H1 (cell line): Measurements from ENCODE around the gene BMAL2. TPM values are rescaled to one million over a fixed set of nuclear protein-coding genes. Genes with fewer than 3 reads are reported as not detected.

Source experiments
- CTCF ChIA-PET: fragments of 300-600 bp; sonication (Branson Sonifier 250); formaldehyde crosslinking; loops from one replicate; lab custom pipeline; 2021; ENCODE audit not compliant: partially characterized antibody; lab: Charles Lee
- POLR2A ChIA-PET: fragments of 300-600 bp; sonication (Branson Sonifier 250); formaldehyde crosslinking; loops from one replicate; lab custom pipeline; 2021; ENCODE audit warnings: inconsistent platforms; ENCODE audit not compliant: partially characterized antibody; lab: Charles Lee
- DNase-seq, 2 experiments: peaks; one replicate each; pipeline versions ENCODE4 v3.0.0 to v3.0.0-alpha.2; 2010 to 2022; ENCODE audit warnings: low spot score in 2 of 2, low read depth in 1 of 2, mixed read lengths in 1 of 2
- FAIRE-seq: peaks from 2 replicates; lab custom pipeline; 2011; peaks lifted over from hg19 to GRCh38; lab: Jason Lieb, UNC
- H2AFZ ChIP-seq: 2 replicates; pipeline ENCODE4 v1.8.1; 2012; ENCODE audit warnings: low read length, inconsistent platforms
- H2AK5ac ChIP-seq: 2 replicates; pipeline ENCODE4 v1.6.1; 2013; ENCODE audit warnings: low read depth, low read length
- H2BK120ac ChIP-seq: replicated peaks from 2 replicates; pipeline ENCODE3; 2013; ENCODE audit warnings: low read depth, low read length, inconsistent platforms
- H2BK12ac ChIP-seq: 2 replicates; pipeline ENCODE4 v1.6.1; 2013; ENCODE audit warnings: low read depth, low read length
- H2BK15ac ChIP-seq: 2 replicates; pipeline ENCODE4 v1.6.1; 2013; ENCODE audit warnings: low read length
- H2BK20ac ChIP-seq: 2 replicates; pipeline ENCODE4 v1.6.1; 2013; ENCODE audit warnings: low read length
- H2BK5ac ChIP-seq: 2 replicates; pipeline ENCODE4 v1.6.1; 2013; ENCODE audit warnings: low read depth, low read length
- H3K14ac ChIP-seq: 2 replicates; pipeline ENCODE4 v1.6.1; 2013; ENCODE audit warnings: inconsistent platforms; ENCODE audit not compliant: insufficient read length
- H3K18ac ChIP-seq: 2 replicates; pipeline ENCODE4 v1.6.1; 2013; ENCODE audit warnings: low read length; ENCODE audit errors: extremely low read depth
- H3K23ac ChIP-seq: 2 replicates; pipeline ENCODE4 v1.6.1; 2013; ENCODE audit warnings: inconsistent platforms; ENCODE audit not compliant: insufficient read length
- H3K23me2 ChIP-seq: 2 replicates; pipeline ENCODE4 v1.6.1; 2013; ENCODE audit warnings: low read depth, low read length
- H3K27ac ChIP-seq: 2 replicates; pipeline ENCODE4 v1.6.1; 2011; ENCODE audit warnings: low read depth, low read length, inconsistent platforms
- H3K27me3 ChIP-seq, 4 experiments: replicated peaks in 1 of 4; 1 replicate in 1 of 4; 2 replicates in 3 of 4; pipeline versions ENCODE4 v1.6.1 to v1.8.1; 2011 to 2013; ENCODE audit warnings: low read length in 3 of 4, mild to moderate bottlenecking in 3 of 4, inconsistent platforms in 2 of 4, mixed read lengths in 2 of 4, moderate library complexity in 1 of 4; ENCODE audit not compliant: control insufficient read depth in 3 of 4, insufficient read depth in 3 of 4; ENCODE audit errors: extremely low read depth in 1 of 4
- H3K36me3 ChIP-seq, 4 experiments: 2 replicates each; pipeline versions ENCODE4 v1.6.1 to v1.8.1; 2011 to 2013; ENCODE audit warnings: mild to moderate bottlenecking in 4 of 4, low read length in 3 of 4, moderate library complexity in 2 of 4, control low read depth in 1 of 4, inconsistent platforms in 1 of 4; ENCODE audit not compliant: insufficient read depth in 4 of 4, control insufficient read depth in 2 of 4
- H3K4ac ChIP-seq: replicated peaks from 2 replicates; pipeline ENCODE3; 2013; ENCODE audit warnings: low read length, low read depth, mixed read lengths, inconsistent platforms; ENCODE audit not compliant: insufficient read length
- H3K4me1 ChIP-seq, 4 experiments: replicated peaks in 1 of 4; 1 replicate in 1 of 4; 2 replicates in 3 of 4; pipeline versions ENCODE4 v1.6.1 to v1.8.1; 2011 to 2013; ENCODE audit warnings: low read length in 3 of 4, inconsistent platforms in 2 of 4, mixed read lengths in 1 of 4; ENCODE audit not compliant: insufficient read depth in 4 of 4, control insufficient read depth in 3 of 4
- H3K4me2 ChIP-seq, 2 experiments: 2 replicates each; pipeline versions ENCODE4 v1.6.1 to v1.8.1; 2011 to 2013; ENCODE audit warnings: low read depth in 2 of 2, low read length in 2 of 2, control low read depth in 1 of 2, inconsistent platforms in 1 of 2, mild to moderate bottlenecking in 1 of 2; ENCODE audit not compliant: insufficient read depth in 1 of 2
- H3K4me3 ChIP-seq, 4 experiments: fragments of 200-600, 300-600 bp in 1 of 4; sonication (generic), shearing (Covaris generic), sonication (Bioruptor Twin) in 1 of 4; 2 replicates each; pipeline versions ENCODE4 v1.5.1 to v1.8.1; 2011 to 2016; ENCODE audit warnings: low read length in 4 of 4, low read depth in 3 of 4, control low read depth in 2 of 4, inconsistent platforms in 2 of 4, mild to moderate bottlenecking in 2 of 4, mixed read lengths in 1 of 4, moderate library complexity in 1 of 4; ENCODE audit not compliant: insufficient read depth in 2 of 4; ENCODE audit errors: extremely low read depth in 1 of 4
- H3K56ac ChIP-seq: replicated peaks from 2 replicates; pipeline ENCODE3; 2013; ENCODE audit warnings: low read depth, mild to moderate bottlenecking, mixed read lengths, low read length, inconsistent platforms; ENCODE audit not compliant: insufficient read length
- H3K79me1 ChIP-seq: 2 replicates; pipeline ENCODE4 v1.6.1; 2013; ENCODE audit warnings: low read depth, low read length, control low read depth
- H3K79me2 ChIP-seq, 2 experiments: 2 replicates each; pipeline versions ENCODE4 v1.6.1 to v1.8.1; 2012 to 2013; ENCODE audit warnings: low read length in 2 of 2, mild to moderate bottlenecking in 2 of 2, inconsistent platforms in 1 of 2; ENCODE audit not compliant: insufficient read depth in 2 of 2, control insufficient read depth in 1 of 2
- H3K9ac ChIP-seq, 4 experiments: replicated peaks in 1 of 4; 1 replicate in 1 of 4; 2 replicates in 3 of 4; pipeline versions ENCODE4 v1.6.1 to v1.8.1; 2011 to 2013; ENCODE audit warnings: low read depth in 3 of 4, low read length in 3 of 4, control low read depth in 2 of 4, mild to moderate bottlenecking in 2 of 4, moderate library complexity in 2 of 4, inconsistent platforms in 1 of 4; ENCODE audit errors: extremely low read depth in 1 of 4
- H3K9me3 ChIP-seq, 2 experiments: 2 replicates each; pipeline versions ENCODE4 v1.6.1 to v1.8.1; 2012 to 2013; ENCODE audit warnings: mild to moderate bottlenecking in 2 of 2, moderate library complexity in 2 of 2, control low read depth in 1 of 2, inconsistent platforms in 1 of 2, low read depth in 1 of 2, low read length in 1 of 2, mixed read lengths in 1 of 2; ENCODE audit not compliant: insufficient read depth in 2 of 2
- H4K20me1 ChIP-seq, 2 experiments: replicated peaks in 1 of 2; 2 replicates each; pipeline versions ENCODE3 to v1.8.1; 2011 to 2013; ENCODE audit warnings: inconsistent platforms in 2 of 2, low read length in 2 of 2, mild to moderate bottlenecking in 1 of 2; ENCODE audit not compliant: insufficient read depth in 2 of 2, control insufficient read depth in 1 of 2
- H4K5ac ChIP-seq: 2 replicates; pipeline ENCODE4 v1.6.1; 2013; ENCODE audit warnings: low read length, low read depth, mixed read lengths, inconsistent platforms; ENCODE audit not compliant: insufficient read length
- H4K8ac ChIP-seq: 2 replicates; pipeline ENCODE4 v1.8.0; 2013; ENCODE audit warnings: mild to moderate bottlenecking, moderate library complexity, low read length, inconsistent platforms; ENCODE audit not compliant: insufficient read depth; ENCODE audit errors: extremely low read depth
- H4K91ac ChIP-seq: replicated peaks from 2 replicates; pipeline ENCODE3; 2013; ENCODE audit warnings: low read length, mixed read lengths, inconsistent platforms; ENCODE audit not compliant: insufficient read length
- CREB1 ChIP-seq: IDR thresholded peaks from 2 replicates; pipeline ENCODE4 v1.6.1; 2012; ENCODE audit warnings: inconsistent platforms
- CTBP2 ChIP-seq: IDR thresholded peaks from 2 replicates; pipeline ENCODE4 v1.7.0; 2011; ENCODE audit warnings: borderline replicate concordance, mild to moderate bottlenecking, moderate library complexity, mixed read lengths, low read length; ENCODE audit not compliant: insufficient read depth, insufficient read length
- FOSL1 ChIP-seq: IDR thresholded peaks from 2 replicates; pipeline ENCODE4 v1.6.1; 2011; ENCODE audit warnings: mild to moderate bottlenecking, low read depth, low read length, moderate library complexity; ENCODE audit not compliant: insufficient read depth
- GABPA ChIP-seq: IDR thresholded peaks from 2 replicates; pipeline ENCODE4 v1.6.1; 2011; ENCODE audit warnings: mild to moderate bottlenecking, low read length, moderate library complexity, borderline replicate concordance; ENCODE audit not compliant: insufficient read depth
- HDAC2 ChIP-seq, 2 experiments: fragments of 300-600 bp in 1 of 2; sonication (generic) in 1 of 2; IDR thresholded peaks; 2 replicates each; pipeline ENCODE4 v1.6.1; 2011 to 2012; ENCODE audit warnings: low read depth in 2 of 2, low read length in 2 of 2, mild to moderate bottlenecking in 2 of 2, moderate library complexity in 2 of 2, borderline replicate concordance in 1 of 2, inconsistent platforms in 1 of 2
- MAFK ChIP-seq: IDR thresholded peaks from 2 replicates; pipeline ENCODE4 v1.6.1; 2012; ENCODE audit warnings: low read depth, mild to moderate bottlenecking, improper control_type of control experiment, low read length
- PHF8 ChIP-seq: fragments of 200-600 bp; sonication (generic); conservative IDR thresholded peaks from 2 replicates; pipeline ENCODE4 v1.7.1; 2012; ENCODE audit warnings: low read depth, mild to moderate bottlenecking, inconsistent platforms, low read length, moderate library complexity
- POLR2AphosphoS5 ChIP-seq: IDR thresholded peaks from 2 replicates; pipeline ENCODE4 v1.6.1; 2011; ENCODE audit warnings: low read depth, low read length
- POU5F1 ChIP-seq: IDR thresholded peaks from 2 replicates; pipeline ENCODE4 v1.6.1; 2011; ENCODE audit warnings: low read depth, mild to moderate bottlenecking, low read length, moderate library complexity
- SAP30 ChIP-seq: fragments of 300-600 bp; sonication (generic); IDR thresholded peaks from 2 replicates; pipeline ENCODE4 v1.7.1; 2012; ENCODE audit warnings: low read length, moderate library complexity, mild to moderate bottlenecking, inconsistent platforms; ENCODE audit not compliant: insufficient read depth, insufficient replicate concordance
- SRF ChIP-seq: IDR thresholded peaks from 2 replicates; pipeline ENCODE4 v1.6.1; 2011; ENCODE audit warnings: mild to moderate bottlenecking, low read depth, low read length, moderate library complexity
- SUZ12 ChIP-seq: fragments of 200-600 bp; sonication (generic); IDR thresholded peaks from 2 replicates; pipeline ENCODE4 v1.6.1; 2012; ENCODE audit warnings: mild to moderate bottlenecking, inconsistent platforms, low read length, moderate library complexity, mixed read lengths
- WGBS, 2 experiments: shearing (Covaris generic) in 1 of 2; methylation state at CpG; one replicate each; pipeline versions ENCODE4 v1.1.6 to v1.1.7; 2013 to 2015; ENCODE audit warnings: low lambda C conversion rate in 2 of 2, mixed read lengths in 2 of 2, inconsistent platforms in 1 of 2, low coverage in 1 of 2, missing lambda C conversion rate in 1 of 2; ENCODE audit not compliant: insufficient replicate concordance in 2 of 2, insufficient coverage in 1 of 2, insufficient read length in 1 of 2; ENCODE audit errors: extremely low coverage in 1 of 2, missing lambda C conversion rate in 1 of 2; 5-methylcytosine and 5-hydroxymethylcytosine counted together
- polyA plus RNA-seq, 7 experiments: library from polyadenylated mRNA; depleted of rRNA in 3 of 7; stranded (reverse) in 5 of 7; unstranded in 2 of 7; fragments of >200 nt in 5 of 7; fragments of 200-250 nt in 2 of 7; gene quantifications; 1 replicate in 5 of 7; 2 replicates in 1 of 7; 4 replicates in 1 of 7; pipeline versions ENCODE4 v1.2.1 to v1.2.3, GENCODE V29; 2011 to 2013; ENCODE audit warnings: missing spikeins in 2 of 7, mixed read lengths in 2 of 7
- total RNA-seq: library from RNA; stranded (reverse); fragmentation: NEBNext Ultra II Directional; extraction: Animal tissue kit (Norgen Biotek cat#: 25700); gene quantifications from 2 replicates; pipeline ENCODE4 v1.2.1, GENCODE V29; 2021
- TF ChIP-seq, protein P1 (sequence below): IDR thresholded peaks from 2 replicates; pipeline ENCODE4 v1.6.1; 2012; ENCODE audit warnings: inconsistent platforms
- TF ChIP-seq, protein P2 (sequence below): IDR thresholded peaks from 2 replicates; pipeline ENCODE4 v1.6.1; 2011; ENCODE audit warnings: low read depth, mild to moderate bottlenecking, low read length; ENCODE audit not compliant: insufficient read depth

Gene BMAL2
- total and polyA plus RNA-seq, 2 of the 8 experiments (the other 6 are each of a cell fraction or from before 2014, with no cell fraction given): 3.2 to 20.6 TPM

DNA sequence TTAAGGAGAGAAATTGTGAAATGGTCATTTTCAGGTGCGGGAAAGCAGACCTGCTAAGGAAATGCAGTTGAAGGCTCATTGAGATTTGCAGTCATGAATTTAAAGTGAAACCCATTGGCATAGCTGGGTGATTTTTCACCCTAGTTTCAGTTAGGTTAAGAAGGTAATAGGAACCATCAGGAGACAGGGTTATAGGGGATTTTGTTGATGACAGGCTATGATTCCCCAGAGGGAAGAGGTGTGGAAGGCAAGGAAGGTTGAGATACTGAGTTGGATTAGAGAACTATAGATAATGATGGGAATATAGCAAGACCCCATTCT, 22.7 kb upstream of the BMAL2 start:
- H4K20me1 ChIP-seq: no peaks in the 10 kb centered on the region
- H3K14ac ChIP-seq: no peak overlapping the region
- H4K91ac ChIP-seq: no peak overlapping the region
- H3K23me2 ChIP-seq: no peaks in the 10 kb centered on the region
- H3K18ac ChIP-seq: no peak overlapping the region
- H3K79me2 ChIP-seq: no peaks in the 10 kb centered on the region
- no peak overlapping the region for H3K27ac ChIP-seq
- H3K56ac ChIP-seq: no peak overlapping the region
- no peak overlapping the region for H3K4me3 ChIP-seq
- no peak overlapping the region for H4K8ac ChIP-seq
- no peak overlapping the region for H2AK5ac ChIP-seq
- FAIRE-seq (no peak), DNase-seq (no peak)
- no peak overlapping the region for H4K5ac ChIP-seq
- no peak overlapping the region for H2BK20ac ChIP-seq
- no peak overlapping the region for H2BK12ac ChIP-seq
- no peak overlapping the region for H2AFZ ChIP-seq
- no peaks in the 10 kb centered on the region for H3K4me1 ChIP-seq
- H3K36me3 ChIP-seq: peaks cover 0 to 26% (median 11%) of the 10 kb centered on the region in 4 experiments; a peak in 6 of 8 replicates
- ChIA-PET POLR2A (no interaction called here), CTCF (no interaction called here)
- no peak overlapping the region for H2BK5ac ChIP-seq
- H3K79me1 ChIP-seq: no peaks in the 10 kb centered on the region
- H3K4me2 ChIP-seq: no peak overlapping the region
- H3K9ac ChIP-seq: no peak overlapping the region
- no peaks in the 10 kb centered on the region for H3K9me3 ChIP-seq
- WGBS, 2 experiments: 100% methylated on average over 1 of the region's 1 CpG; no CpG with 5 or more reads in 1 of the 2 experiments
- no peak overlapping the region for H2BK15ac ChIP-seq
- no peak overlapping the region for H3K23ac ChIP-seq
- H3K27me3 ChIP-seq: no peaks in the 10 kb centered on the region
- H2BK120ac ChIP-seq: no peak overlapping the region
- no peak overlapping the region for H3K4ac ChIP-seq
- no peak for TF ChIP-seq POU5F1
- no peak for TF ChIP-seq POLR2AphosphoS5
- no peak for TF ChIP-seq FOSL1
- no peak for TF ChIP-seq CTBP2
- TF ChIP-seq MAFK: no peak
- TF ChIP-seq, protein P1, sequence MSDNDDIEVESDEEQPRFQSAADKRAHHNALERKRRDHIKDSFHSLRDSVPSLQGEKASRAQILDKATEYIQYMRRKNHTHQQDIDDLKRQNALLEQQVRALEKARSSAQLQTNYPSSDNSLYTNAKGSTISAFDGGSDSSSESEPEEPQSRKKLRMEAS: no peak
- no peak for TF ChIP-seq GABPA
- TF ChIP-seq SAP30: no peak
- TF ChIP-seq, protein P2, sequence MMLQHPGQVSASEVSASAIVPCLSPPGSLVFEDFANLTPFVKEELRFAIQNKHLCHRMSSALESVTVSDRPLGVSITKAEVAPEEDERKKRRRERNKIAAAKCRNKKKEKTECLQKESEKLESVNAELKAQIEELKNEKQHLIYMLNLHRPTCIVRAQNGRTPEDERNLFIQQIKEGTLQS: no peak
- no peak for TF ChIP-seq HDAC2 (IDR thresholded peaks at IDR 0.05; ENCODE audit: borderline replicate concordance in 1 of 2, low read depth in 2 of 2, low read length in 2 of 2)
- no peak for TF ChIP-seq PHF8
- TF ChIP-seq SRF: no peak
- TF ChIP-seq SUZ12: no peak
- no peak for TF ChIP-seq CREB1
